GM21528 (cell line): Measurements from ENCODE around the gene CDC42EP5.

Experiments
- ATAC-seq: cut with Tn5 transposase; IDR thresholded peaks from one replicate; pipeline ENCODE4 v1.9.1; 2021; ENCODE audit warnings: mild to moderate bottlenecking, moderate library complexity; ENCODE audit not compliant: unreplicated experiment, low FRiP score

Gene CDC42EP5

GRCh38 chr19:54429545-54430227, 43.4 kb downstream of the CDC42EP5 start:
- no peak for ATAC-seq

- ATAC-seq: no peak
These were observed 44.0 kb downstream of the CDC42EP5 start for GRCh38 chr19:54429176-54429495.

DNA sequence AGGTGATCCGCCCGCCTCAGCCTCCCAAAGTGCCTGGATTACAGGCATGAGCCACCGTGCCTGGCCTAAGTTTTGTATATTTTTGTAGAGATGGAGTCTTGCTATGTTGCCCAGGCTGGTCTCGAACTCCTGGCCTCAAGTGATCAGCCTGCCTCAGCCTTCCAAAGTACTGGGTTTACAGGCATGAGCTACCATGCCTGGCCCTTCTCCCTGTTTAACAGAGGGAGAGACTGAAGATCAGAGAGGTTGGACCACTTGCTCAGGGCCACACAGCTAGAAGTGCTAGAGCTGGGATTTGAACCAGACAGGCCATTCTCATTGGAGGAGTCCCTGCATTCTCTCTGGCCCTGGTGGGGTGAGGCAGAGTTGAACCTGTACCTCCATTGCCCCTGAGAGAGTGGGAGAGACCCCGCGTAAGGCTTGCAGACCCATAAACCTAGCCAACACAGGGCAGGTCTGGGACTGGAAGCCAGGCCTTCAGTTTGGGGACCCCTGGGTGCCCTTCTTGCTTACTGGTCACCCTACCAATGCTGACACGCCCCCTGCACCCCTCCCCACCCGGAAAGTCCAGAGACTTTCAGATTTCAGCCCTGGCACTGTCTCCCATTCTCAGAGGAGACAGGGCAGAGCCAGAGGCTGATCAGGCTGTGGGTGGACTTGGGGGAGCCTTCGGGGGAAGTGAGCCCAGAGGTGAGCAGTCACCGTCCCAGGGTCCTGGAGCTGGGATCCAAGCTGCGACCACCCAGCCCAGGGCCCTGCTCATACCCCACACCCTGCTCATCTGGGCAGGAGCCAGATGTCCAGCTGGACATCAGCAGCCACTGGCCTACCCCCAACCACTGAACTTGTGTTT, 44.5 kb downstream of the CDC42EP5 start:
- ATAC-seq: no peak

DNA sequence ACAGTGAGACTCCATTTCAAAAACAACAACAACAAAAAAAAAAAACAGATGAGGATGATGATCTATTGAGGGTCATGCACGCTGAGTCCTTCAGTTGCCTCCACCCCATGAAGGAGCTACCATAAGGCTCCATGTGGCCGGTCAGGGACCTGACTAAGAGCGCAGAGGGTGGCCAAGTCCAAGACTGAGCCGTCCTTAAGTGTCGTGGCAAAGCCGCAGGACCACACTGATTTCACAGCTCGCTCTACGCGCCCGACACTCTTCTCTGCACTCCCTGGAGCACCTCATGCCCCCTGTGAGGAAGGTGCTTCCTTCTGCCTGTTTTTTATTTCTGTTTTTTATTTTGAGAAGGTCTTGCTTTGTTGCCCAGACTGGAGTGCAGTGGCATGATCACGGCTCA, 45.5 kb downstream of the CDC42EP5 start:
- no peak for ATAC-seq

DNA sequence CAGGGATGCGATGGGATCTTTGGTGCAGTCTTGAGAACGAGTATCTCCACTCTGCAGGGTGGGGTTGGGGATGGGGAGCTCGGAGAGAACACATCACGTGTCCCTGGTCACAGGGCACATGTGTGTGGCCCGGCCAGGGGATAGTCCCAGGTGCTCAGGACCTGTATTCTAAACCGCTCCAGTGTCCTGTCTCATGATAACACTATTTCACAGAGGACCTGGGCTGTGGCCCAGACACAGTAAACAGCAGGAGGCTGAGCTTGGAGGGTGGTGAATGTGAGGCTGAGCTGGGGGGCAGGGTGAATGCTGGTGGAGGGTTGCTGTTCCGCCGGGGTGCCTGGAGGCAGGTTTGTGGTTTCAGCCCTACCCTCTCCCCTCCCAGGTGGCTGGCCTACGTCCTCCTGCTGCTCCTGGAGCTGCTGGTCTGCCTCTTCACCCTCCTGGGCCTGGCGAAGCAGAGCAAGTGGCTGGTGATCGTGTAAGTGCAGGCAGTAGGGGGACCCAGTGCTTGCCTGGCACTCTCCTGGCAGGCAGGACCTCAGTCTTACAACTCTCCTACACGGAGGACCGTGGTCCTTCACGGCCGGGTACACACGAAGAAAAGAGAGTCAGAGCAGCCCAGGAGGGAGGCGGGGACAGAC, 46.7 kb downstream of the CDC42EP5 start:
- ATAC-seq: no peak

- no peak for ATAC-seq
These were observed 47.7 kb downstream of the CDC42EP5 start for GRCh38 chr19:54425382-54425723.

- ATAC-seq: no peak
These were observed 48.3 kb downstream of the CDC42EP5 start for GRCh38 chr19:54424660-54425381.

DNA sequence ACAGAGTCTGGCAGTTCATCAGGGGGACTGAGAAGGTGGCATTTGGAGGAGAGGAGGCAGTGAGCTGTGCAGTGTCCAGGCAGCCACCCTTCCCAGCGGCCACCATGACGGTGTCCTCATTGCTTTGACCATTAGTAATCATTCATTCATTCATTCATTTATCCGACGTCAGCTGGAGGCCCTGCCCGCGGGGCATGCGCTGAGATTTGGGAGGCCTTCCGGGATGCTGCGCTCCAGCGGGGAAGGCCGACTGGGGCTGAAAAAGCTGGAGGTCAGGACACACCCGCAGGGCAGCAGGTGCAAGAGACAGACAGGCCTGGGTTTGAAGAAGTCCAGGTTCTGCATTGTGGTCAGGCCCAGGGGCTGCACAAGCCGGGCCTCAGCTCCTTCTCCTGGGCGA, 48.9 kb downstream of the CDC42EP5 start:
- ATAC-seq: no peak

GRCh38 chr19:54422136-54422535, 51.0 kb downstream of the CDC42EP5 start:
- no peak for ATAC-seq

DNA sequence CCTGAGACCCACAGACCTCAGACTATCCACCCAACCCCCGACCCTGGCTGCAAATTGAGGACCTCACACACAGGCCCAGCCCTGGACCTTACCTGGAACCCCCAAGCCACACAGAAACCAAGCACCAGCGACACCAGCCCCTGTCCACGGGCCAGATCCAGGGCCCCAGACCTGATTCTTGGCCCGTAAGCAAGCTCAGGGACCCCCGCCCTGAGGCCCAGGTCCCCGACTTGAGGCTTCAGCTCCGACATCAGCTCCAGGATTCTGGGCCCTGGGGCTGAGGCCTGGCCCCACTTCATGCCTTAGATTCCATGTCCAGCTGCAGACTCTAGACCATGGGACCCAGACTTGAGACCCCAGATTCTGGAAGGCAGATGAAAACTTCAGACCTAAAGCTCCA, 51.6 kb downstream of the CDC42EP5 start:
- no peak for ATAC-seq

DNA sequence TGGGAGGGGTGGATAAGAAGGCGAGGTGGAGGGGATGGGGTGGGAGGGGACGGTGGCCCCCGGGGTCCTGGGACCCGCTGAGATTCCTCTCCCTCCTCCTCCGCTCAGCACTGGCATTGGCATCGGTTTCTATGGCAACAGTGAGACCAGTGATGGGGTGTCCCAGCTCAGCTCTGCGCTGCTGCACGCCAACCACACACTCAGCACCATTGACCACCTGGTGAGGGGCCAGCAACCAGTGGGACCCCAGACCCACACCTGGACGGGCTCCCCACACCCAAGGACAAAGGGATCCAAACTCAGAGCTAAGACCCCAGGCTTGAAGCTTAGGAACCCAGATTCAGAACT, 52.0 kb downstream of the CDC42EP5 start:
- ATAC-seq: no peak

GRCh38 chr19:54420383-54421168, 52.5 kb downstream of the CDC42EP5 start:
- no peak for ATAC-seq

DNA sequence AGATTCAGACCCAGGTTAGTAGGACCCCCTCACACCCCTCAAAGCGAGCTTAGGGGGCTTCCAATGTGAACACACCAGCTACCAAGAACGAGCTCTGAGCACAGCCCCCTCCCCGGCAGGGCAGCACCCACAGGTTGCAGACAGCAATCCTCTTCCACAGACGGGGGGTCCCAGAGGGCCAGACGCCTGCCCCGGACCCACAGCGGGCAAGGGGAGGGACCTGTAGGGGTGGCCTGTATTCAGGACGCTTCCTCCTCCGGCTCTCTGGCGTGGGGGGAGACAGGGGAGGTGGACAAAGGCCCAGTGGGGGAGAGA, 53.1 kb downstream of the CDC42EP5 start:
- no peak for ATAC-seq

DNA sequence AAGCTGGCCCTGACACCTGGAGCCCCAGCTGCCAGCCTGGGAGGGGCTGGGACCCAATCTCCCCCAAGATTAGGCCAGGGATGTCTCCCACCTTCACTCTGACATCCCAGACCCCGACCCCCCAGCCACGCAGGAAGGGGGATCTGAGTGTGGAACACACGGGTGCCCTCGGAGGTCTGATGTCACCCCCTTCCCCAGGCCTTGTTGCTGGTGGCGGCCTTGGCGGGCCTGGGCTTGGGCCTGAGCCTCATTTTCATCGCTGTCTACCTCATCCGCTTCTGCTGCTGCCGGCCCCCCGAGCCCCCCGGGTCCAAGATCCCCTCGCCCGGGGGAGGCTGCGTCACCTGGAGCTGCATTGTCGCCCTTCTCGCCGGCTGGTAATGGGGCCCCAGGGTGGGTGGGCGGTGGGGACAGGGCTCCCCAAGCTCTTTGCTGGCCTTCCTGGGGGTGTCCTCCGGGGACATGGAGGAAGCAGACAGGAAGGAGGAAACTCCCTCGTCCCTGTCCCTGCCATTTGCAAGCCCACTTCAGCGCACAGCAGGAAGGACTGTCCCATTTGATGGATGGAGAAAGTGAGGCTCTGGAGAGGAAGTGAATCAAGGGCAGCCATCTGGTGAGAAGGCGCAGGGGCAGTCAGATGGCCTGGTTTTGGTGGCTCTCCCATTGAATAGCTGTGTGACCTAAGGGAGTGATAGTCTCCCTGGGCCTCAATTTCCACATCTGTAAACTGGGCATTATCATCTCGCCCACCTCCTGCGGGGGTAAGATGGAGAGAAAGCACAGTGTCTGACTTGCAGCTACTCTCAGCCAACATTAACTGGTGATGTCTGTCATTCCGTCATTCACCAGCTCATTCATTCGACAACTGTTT, 53.9 kb downstream of the CDC42EP5 start:
- no peak for ATAC-seq

GRCh38 chr19:54418030-54418929, 54.8 kb downstream of the CDC42EP5 start:
- ATAC-seq: no peak

DNA sequence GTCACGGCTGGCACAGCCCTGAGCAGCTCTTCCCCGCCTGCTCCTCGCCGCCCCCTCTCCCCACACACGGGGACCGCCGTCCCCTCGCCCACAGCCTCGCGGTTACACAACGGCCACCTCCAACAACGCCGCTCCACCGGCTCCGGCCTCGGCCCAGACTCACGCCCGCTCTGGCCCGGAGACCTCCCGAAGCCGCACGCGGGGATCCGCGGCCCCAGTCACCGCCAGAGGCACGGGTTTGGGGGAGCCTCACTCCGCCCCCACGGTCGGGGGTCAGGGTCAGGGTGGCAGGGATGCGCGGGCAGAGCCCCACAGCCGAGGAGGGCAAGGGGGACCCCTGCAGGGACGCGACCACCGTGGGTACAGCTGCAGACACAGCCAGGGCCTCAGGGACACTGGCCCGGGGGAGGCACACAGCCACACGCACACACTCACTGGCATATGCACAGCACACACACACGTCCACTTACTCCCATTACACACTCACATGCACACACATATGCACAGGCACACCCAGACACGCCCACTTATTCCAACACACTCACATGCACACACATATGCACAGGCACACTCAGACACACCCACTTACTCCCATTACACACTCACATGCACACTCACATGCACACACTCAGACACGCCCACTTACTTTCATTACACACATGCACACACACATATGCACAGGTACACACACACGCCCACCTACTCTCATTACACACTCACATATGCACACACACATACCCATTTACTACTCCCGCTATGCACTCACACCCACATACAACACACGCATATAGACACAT, 56.2 kb downstream of the CDC42EP5 start:
- no peak for ATAC-seq

DNA sequence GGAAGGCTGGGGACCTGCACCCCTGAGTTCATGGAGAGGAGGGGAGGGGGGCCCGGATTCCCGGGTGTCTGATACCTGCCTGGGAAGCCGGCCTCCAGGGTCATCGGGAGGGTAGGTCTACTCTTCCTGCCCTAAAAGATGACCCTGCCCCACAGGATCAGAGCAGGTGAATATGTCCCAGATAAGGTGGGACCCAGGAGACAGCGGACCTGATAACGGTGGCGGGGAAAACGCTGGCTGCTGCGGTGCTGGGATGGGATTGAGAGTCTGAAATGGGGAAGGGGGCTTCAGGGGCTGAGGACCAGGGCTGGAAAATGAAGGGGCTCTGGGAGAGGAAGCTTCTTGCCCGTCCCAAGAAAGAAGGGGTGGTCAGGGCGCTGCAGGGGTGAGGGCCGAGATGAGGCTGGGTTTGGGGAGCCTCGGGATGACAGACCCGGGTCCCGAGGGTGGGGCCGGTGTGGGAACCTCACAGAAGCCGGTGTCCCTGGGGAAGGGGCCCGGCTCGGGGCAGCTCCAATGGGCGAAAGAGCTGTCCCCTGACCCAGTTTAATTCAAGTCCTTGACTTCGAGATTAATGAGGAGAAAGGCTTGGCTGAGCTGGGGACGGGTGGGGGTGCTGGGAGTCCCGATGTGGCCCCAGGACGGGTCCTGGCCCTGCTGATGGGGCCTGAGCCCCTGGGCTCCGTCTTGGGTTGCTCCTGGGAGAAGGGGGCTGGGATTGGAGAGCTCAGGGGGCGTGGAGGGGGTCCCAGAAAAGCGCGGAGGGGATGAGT, 57.0 kb downstream of the CDC42EP5 start:
- ATAC-seq: no peak
